ENCODE results near the gene PLA2G4D.

The PLA2G4D gene

DNA sequence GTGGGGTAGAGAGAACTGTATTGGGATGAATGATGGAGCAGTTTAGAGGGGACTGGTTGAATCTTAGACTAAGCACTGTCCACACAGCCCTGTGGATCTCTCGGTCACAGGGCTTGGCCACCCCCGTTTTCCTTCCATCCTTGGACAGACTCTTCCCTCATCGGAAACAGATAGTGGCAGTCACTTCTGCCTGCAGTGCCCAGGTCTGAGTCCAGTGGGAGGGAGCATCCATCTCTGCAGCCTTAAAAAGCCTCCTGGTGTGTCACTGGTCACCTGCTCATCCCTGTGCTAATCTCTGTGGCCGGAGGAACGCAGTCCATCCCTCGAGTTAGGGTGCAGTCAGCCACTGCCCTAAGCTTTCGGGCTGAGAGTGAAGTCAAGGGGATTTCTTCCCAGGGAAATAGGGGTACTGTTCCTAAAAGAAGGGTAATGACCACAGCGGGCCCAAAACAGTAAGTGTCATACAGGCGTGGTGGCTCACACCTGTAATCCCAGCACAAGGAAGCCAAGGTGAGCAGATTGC, 32.0 kb downstream of the PLA2G4D start:
- no peak for TF ChIP-seq CTCF (IDR thresholded peaks at IDR 0.05; ENCODE audit: control extremely low read depth, extremely low read depth, low read depth, missing control alignments)
- no peak for DNase-seq (ENCODE audit: extremely low spot score)
- CTCF ChIA-PET, result interaction anchor here (1.4 to 8.9 kb wide), 8 partner anchors 8 to 77 kb away, joined by 3 to 79 read pairs (median 16); no protein-coding TSS in a partner anchor
- POLR2A ChIA-PET, result no interaction called here

GRCh38 chr15:42060797-42061196, 33.6 kb downstream of the PLA2G4D start:
- POLR2A ChIA-PET, result no interaction called here
- no peak for DNase-seq (ENCODE audit: extremely low spot score)
- no peak for TF ChIP-seq CTCF (IDR thresholded peaks at IDR 0.05; ENCODE audit: control extremely low read depth, extremely low read depth, low read depth, missing control alignments)
- CTCF ChIA-PET, result interaction anchor here (0.7 to 8.9 kb wide), 12 partner anchors 10 to 88 kb away, joined by 3 to 79 read pairs (median 4); partner anchors contain the start of gene EHD4

DNA sequence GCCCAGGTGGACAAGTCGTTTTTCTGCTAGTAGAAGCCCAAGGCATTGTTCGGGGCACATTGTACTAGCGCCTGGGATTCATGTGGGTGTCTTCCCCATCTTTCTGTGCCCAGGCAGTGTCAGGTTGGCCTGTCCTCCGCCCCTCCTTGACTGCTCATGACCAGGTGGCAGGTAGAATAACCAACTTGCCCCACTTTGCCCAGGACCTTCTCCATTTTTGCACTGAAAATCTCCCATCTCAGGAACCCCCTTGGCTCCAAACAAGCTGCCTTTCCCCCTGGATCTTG, 33.9 kb downstream of the PLA2G4D start:
- no peak for TF ChIP-seq CTCF (IDR thresholded peaks at IDR 0.05; ENCODE audit: control extremely low read depth, extremely low read depth, low read depth, missing control alignments)
- ChIA-PET POLR2A (no interaction called here), CTCF (interaction anchor here (0.7 to 8.9 kb wide), 11 partner anchors 10 to 88 kb away, joined by 3 to 79 read pairs (median 4); partner anchors contain the start of gene EHD4)
- no peak for DNase-seq (ENCODE audit: extremely low spot score)

GRCh38 chr15:42059661-42060476, 34.5 kb downstream of the PLA2G4D start:
- ChIA-PET CTCF (interaction anchor here (0.7 to 8.9 kb wide), 14 partner anchors 9 to 87 kb away, joined by 3 to 79 read pairs (median 4); partner anchors contain the start of gene EHD4), POLR2A (no interaction called here)
- TF ChIP-seq CTCF (IDR thresholded peaks at IDR 0.05; ENCODE audit: control extremely low read depth, extremely low read depth, low read depth, missing control alignments), result peak; percentile 86
- peak; percentile 65 for DNase-seq (ENCODE audit: extremely low spot score)

DNA sequence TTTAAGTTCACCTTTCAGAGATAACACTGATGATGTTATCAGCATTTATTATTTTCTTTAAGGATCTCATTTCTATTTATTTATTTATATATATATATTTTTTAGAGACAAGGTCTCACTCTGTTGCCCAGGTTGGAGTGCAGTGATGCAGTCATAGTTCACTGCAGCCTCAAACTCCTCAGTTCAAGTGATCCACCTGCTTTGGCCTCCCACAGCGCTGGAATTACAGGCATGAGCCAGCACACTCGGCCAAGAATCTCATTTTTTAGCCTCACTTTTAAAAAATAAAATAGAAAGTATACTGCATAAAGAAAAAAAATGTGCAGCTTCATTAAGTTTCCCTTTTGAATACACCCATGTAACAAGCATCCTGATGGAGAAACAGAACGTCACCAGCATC, 35.6 kb downstream of the PLA2G4D start:
- POLR2A ChIA-PET, result no interaction called here

More for the DNA sequence above, 35.6 kb downstream of the PLA2G4D start:
- CTCF ChIA-PET, result interaction anchor here (1.1 to 8.9 kb wide), 6 partner anchors 12 to 69 kb away, joined by 3 to 79 read pairs (median 35); no protein-coding TSS in a partner anchor
- no peak for DNase-seq (ENCODE audit: extremely low spot score)
- TF ChIP-seq CTCF (IDR thresholded peaks at IDR 0.05; ENCODE audit: control extremely low read depth, extremely low read depth, low read depth, missing control alignments), result no peak
